SW480 (cell line): Measurements from ENCODE around the gene PM20D2.

ENCODE experiments used
- DNase-seq: peaks from one replicate; pipeline ENCODE4 v3.0.0-alpha.2; 2016; ENCODE audit warnings: low spot score

The PM20D2 gene

GRCh38 chr6:89204096-89204495 is 58.2 kb downstream of the PM20D2 start:
- DNase-seq, result no peak

DNA sequence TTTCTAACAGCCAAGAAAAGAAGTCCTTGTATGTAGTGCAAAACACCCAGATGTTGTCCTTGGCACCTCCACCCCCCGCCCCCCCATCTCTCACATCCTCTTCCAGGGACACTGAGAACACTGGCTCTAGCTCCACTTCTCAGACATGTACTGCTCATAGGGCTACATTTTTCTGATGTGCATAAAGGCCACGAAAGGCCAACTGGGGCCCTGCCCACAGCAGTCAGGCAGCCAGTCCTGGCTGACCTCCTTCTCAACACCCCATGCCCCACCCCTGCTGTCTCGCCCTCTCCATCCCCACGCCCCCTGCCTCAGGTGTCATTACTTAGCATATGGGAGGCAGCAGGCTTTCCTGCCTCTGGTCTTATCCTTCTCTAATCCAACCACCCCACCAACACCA is 60.0 kb downstream of the PM20D2 start:
- DNase-seq, result no peak

GRCh38 chr6:89208551-89208950 is 62.7 kb downstream of the PM20D2 start:
- no peak for DNase-seq

DNA sequence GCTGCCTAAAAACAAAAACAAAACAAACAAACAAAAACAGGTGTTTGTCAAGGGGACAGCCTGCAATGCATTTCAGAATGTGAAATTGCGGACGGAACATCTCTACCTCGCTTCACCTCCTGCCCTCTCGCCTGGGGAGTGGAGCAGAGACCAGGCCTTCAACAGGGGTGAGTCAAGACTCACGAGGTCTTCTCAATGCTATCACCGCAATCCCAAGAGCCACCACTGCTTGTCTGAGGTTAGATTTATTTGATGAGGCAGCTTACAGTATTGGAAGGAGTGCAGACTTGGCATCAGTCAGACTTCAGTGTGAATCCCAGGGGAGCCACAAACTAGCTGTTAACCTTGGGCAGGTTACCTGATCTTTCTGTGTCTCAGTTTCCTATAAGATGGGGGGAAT is 63.6 kb downstream of the PM20D2 start:
- DNase-seq, result no peak

DNA sequence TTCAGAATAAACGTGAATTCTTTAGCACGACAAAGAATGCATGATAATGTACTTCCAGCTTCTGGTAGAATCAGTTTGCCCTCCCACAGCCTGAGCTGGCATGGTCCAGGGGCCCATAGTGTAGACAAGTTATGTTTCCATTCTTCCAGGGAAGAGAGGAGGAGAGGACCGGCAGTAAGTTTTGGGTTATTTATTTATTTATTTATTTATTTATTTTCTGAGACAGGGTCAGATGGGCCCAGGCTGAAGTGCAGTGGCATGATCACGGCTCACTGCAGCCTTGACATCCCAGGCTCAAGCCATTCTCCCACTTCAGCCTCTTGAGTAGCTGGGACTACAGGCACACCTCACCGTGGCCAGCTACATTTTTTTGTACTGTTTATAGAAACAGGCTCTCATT is 66.6 kb downstream of the PM20D2 start:
- DNase-seq, result no peak

DNA sequence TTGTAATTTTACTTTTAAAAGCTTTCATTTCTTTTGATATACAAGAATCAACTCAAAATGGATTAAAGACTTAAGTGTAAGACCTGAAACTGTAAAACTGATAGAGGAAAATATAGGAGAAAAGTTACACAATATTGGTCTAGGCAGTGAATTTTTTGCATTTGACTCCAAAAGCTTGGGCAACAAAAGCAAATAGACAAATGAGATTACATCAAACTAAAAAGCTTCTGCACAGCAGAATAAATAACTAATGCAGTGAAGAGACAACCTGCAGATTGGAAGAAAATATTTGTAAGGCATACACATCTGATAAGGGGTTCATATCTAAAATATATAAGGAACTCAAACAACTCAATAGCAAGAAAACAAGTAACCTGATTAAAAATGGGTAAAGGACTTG is 68.3 kb downstream of the PM20D2 start:
- DNase-seq, result no peak
